ENCODE measurements around the gene GIGYF1.
A peak's percentile ranks its signal among the peaks of the same experiment; 100 is the strongest.
"Not testable (repeated sequence)": the region's sequence is repeated elsewhere in the genome, so short reads cannot be mapped to it uniquely, and the experiment has no call there.

Gene GIGYF1

DNA sequence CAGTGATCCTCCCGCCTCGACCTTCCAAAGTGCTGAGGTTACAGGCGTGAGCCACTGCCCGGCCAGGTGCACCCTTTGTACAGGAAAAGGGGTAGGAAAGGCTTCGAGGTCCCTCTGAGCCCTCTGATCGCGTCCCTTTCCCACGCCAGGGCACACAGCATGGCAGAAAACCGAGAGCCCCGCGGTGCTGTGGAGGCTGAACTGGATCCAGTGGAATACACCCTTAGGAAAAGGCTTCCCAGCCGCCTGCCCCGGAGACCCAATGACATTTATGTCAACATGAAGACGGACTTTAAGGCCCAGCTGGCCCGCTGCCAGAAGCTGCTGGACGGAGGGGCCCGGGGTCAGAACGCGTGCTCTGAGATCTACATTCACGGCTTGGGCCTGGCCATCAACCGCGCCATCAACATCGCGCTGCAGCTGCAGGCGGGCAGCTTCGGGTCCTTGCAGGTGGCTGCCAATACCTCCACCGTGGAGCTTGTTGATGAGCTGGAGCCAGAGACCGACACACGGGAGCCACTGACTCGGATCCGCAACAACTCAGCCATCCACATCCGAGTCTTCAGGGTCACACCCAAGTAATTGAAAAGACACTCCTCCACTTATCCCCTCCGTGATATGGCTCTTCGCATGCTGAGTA lies 12.7 kb upstream of the GIGYF1 start:
- no peak for DNase-seq (ENCODE audit: low read depth)

GRCh38 chr7:100705753-100706671 lies 12.0 kb upstream of the GIGYF1 start, which contains the start of gene POP7:
Gene POP7, plus strand, starts transcription at chr7:100706121. Its CDS starts 710 bp downstream, at chr7:100706831.
- DNase-seq (ENCODE audit: low read depth), result peak; percentile 99

GRCh38 chr7:100705320-100705752 lies 11.3 kb upstream of the GIGYF1 start:
- peak; percentile 68 for DNase-seq (ENCODE audit: low read depth)

DNA sequence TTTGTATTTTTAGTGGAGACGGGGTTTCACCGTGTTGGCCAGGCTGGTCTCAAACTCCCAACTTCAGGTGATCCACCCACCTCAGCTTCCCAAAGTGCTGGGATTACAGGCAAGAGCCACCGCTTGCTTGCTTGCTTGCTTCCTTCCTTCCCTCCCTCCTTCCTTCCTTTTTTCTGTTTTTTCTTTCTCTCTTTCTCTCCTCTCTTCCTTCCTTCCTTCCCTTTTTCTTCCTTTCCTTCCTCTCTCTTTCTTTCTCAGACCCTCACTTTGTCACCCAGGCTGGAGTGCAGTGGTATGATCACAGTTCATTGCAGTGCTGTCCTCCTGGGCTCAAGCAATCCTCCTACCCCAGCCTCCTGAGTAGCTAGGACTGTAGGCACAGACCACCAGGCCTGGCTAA lies 7.0 kb upstream of the GIGYF1 start:
- DNase-seq (ENCODE audit: low read depth), result not testable (repeated sequence)

- DNase-seq (ENCODE audit: low read depth), result no peak
Measured at GRCh38 chr7:100699018-100699417, 5.0 kb upstream of the GIGYF1 start.

DNA sequence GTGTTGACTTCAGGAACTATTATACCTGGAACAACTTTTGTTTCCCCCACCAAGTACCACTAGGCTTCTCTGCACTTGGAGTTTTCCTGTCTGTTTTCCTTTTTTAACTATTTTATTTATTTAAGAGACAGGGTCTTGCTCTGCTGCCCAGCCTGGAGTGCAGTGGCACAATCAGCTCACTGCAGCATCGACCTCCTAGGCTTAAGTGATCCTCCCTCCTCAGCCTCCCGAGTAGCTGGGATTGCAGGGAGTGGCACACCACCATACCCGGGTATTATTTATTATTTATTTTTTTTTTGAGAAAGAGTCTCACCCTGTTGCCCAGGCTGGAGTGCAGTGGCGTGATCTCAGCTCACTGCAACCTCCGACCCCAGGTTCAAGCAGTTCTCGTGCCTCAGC lies 2.1 kb upstream of the GIGYF1 start:
- no peak for DNase-seq (ENCODE audit: low read depth)

GRCh38 chr7:100693312-100694097 lies 545 bp downstream of the GIGYF1 start:
- DNase-seq (ENCODE audit: low read depth), result no peak

- DNase-seq (ENCODE audit: low read depth), result no peak
Measured at GRCh38 chr7:100692578-100692961, 1.5 kb downstream of the GIGYF1 start.

- peak; percentile 69 for DNase-seq (ENCODE audit: low read depth)
Measured at GRCh38 chr7:100691676-100692577, 2.1 kb downstream of the GIGYF1 start.

DNA sequence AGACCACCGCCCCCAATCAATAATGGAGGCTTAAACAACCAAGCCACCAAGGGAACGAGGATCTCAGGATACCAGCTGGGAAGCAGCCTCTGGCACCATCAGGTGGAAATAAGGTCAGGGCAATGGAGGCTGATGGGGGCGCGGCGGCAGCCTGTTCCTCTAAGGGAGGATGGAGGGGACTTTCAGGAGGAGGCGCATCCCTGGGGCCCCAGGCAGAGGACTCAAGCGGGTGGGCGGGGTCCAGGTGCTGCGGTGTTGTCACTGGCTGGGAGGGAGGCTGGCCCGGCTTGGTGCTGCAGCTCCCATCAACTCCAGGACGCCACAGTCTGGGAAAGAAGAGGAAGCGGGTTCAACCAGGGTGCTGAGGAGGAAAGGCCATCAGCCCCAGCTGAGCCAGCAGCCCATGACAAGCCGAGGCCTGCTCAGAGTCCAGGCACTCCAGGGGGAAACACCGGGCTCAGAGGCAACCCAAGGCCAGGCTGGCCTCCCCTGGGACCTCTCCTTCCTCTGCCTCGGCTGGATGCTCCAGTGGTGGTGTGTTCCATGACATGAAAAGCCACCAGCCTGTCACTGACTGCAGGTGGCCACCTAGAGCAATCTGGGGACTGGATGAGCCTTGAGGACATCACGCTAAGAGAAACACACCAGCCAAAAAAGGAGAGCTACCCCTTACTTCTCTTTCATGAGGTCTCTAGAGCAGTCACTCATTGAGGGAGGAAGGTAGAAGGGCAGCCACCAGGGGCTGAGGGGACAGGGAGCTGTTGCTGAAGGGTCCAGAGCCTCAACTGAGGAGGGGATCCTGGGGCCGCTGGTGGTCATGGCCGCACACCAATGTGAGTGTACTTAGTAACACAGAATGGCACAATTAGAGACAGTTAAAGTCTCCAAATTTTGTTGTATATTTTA lies 4.6 kb downstream of the GIGYF1 start:
- no peak for DNase-seq (ENCODE audit: low read depth)

GRCh38 chr7:100688326-100688860 lies 5.7 kb downstream of the GIGYF1 start:
- DNase-seq (ENCODE audit: low read depth), result no peak

DNA sequence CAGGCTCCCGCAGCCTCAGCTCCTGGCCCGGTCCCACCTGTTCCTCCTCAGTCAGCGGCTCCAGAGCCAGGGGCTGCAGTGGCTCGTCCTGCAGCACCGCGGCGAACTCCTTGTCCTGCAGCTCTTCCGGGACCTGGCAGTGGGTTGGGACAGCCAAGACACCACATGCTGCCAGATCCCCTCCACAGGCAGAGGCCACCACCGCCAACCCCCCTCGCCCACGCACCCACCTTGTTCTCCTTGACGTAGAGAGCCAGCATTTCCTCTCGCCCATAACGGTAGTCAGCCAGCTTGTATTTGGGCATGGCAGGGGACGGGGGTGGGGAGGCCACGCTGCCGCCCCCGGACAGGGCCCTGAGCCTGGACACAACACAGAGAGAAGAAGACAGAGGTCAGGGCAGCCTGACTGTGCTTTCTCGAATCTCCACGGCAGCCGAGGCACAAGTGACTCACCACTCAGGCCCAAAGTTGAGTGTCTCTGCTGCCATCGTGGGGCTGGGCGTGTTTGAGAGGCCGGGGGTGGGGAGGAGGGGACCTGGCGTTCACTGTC lies 6.2 kb downstream of the GIGYF1 start:
- DNase-seq (ENCODE audit: low read depth), result no peak

DNA sequence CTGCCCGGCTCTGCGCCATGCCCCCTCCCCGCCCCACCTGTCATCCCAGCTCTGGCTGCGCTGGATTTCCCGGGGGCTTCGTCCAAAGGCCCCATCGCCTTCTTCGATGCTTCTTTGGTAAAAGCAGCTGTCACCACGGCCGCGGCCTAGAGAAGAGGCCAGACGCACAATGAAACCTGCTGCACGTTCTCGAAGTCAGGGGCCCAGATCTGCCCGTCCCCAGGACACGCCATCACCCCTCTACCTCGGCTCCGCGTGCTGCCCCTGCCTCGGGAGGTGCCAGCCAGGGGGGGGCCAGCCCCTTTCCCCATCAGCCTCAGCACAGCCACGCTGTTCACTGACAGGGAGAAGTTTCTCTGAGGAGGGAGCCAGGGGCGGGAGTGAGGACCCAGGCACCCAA lies 6.8 kb downstream of the GIGYF1 start:
- DNase-seq (ENCODE audit: low read depth), result no peak

DNA sequence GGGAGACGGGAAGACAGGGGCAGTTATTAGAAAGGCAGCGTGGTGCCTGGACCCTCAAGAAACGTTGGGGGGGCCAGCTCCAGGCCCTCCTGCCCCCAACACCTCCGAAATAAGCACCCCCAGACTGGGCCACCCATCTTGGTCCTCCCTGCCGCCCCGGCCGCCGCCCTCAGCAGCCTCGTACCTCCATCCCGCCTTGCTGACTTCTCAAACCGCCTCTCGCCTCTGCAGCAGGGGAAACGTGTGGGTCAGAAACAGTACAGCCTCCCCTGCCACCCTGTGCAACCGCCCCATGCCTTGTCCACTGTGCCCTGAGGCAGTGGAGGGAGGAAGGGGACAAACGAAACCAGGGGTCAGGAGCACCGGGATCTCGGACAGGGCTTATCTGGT lies 7.2 kb downstream of the GIGYF1 start:
- DNase-seq (ENCODE audit: low read depth), result no peak

GRCh38 chr7:100686201-100686821 lies 7.7 kb downstream of the GIGYF1 start:
- no peak for DNase-seq (ENCODE audit: low read depth)

GRCh38 chr7:100685631-100686145 lies 8.4 kb downstream of the GIGYF1 start:
- no peak for DNase-seq (ENCODE audit: low read depth)

GRCh38 chr7:100685049-100685605 lies 8.9 kb downstream of the GIGYF1 start:
- DNase-seq (ENCODE audit: low read depth), result no peak

DNA sequence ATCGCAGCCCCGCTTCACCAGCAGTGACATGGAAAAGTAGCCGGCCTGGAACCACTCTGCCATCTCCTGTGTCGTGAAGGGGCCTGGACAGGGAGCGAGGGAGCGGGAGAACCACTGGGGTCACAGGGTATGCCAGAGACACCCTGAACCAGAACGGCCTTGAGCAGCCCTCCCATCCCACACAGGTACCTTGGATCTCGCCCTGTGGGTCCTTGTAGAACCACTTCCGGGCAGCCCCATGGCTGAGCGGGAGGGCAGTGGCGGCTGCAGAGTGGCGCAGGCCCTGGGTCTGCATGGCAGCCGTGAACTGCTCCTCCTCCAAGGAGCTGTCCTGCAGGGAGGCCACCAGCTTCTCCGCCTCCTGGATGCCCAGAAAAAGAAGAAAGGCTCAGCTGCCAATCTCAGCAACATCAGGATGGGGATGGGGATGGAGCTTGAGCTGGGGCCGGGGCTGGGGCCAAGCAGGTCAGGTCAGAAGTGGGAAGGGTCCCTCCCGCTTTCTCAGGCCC lies 9.5 kb downstream of the GIGYF1 start:
- DNase-seq (ENCODE audit: low read depth), result no peak

All from activated T-helper 9 cell treated with anti-CD3 and anti-CD28 coated beads, Interleukin-2, amount 50 U/mL, for 16 hours (primary cell).